Fibroblast of pulmonary artery (primary cell): ENCODE data around the gene TFEB.

Experiments
- DNase-seq: peaks from one replicate; pipeline ENCODE4 v3.0.0-alpha.2; 2010; ENCODE audit warnings: low read depth
- H3K4me3 ChIP-seq: replicated peaks from 2 replicates; pipeline ENCODE4 v1.5.1; 2011; ENCODE audit warnings: low read depth, mild to moderate bottlenecking, control low read depth, low read length, moderate library complexity
- TF ChIP-seq, protein P1 (sequence below): IDR thresholded peaks from 2 replicates; pipeline ENCODE4 v1.5.1; 2011; ENCODE audit warnings: mild to moderate bottlenecking, control low read depth, low read length, inconsistent platforms; ENCODE audit errors: missing control alignments

The TFEB gene

DNA sequence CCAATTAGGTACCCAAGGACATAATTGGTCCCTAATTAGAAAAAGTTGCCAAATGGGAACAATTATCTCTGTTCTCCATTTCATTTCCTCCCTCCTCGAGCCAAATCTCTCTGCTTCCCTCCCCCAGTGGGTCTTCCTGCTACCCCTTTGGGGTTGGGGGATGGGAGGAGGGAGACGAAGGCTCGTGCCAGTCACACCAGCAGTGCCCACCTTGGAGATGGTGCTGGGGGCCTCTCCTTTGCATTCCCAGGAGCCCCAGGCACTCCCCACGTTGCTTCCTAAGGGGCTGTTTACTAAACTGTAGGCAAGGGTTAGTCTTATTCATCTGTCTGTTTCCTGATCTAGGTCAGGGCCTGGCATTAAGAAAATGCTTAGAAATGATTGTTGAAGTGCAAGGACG, 64.0 kb downstream of the TFEB start:
- H3K4me3 ChIP-seq = no peak overlapping the region
- TF ChIP-seq, protein P1, sequence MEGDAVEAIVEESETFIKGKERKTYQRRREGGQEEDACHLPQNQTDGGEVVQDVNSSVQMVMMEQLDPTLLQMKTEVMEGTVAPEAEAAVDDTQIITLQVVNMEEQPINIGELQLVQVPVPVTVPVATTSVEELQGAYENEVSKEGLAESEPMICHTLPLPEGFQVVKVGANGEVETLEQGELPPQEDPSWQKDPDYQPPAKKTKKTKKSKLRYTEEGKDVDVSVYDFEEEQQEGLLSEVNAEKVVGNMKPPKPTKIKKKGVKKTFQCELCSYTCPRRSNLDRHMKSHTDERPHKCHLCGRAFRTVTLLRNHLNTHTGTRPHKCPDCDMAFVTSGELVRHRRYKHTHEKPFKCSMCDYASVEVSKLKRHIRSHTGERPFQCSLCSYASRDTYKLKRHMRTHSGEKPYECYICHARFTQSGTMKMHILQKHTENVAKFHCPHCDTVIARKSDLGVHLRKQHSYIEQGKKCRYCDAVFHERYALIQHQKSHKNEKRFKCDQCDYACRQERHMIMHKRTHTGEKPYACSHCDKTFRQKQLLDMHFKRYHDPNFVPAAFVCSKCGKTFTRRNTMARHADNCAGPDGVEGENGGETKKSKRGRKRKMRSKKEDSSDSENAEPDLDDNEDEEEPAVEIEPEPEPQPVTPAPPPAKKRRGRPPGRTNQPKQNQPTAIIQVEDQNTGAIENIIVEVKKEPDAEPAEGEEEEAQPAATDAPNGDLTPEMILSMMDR = no peak
- DNase-seq = no peak

DNA sequence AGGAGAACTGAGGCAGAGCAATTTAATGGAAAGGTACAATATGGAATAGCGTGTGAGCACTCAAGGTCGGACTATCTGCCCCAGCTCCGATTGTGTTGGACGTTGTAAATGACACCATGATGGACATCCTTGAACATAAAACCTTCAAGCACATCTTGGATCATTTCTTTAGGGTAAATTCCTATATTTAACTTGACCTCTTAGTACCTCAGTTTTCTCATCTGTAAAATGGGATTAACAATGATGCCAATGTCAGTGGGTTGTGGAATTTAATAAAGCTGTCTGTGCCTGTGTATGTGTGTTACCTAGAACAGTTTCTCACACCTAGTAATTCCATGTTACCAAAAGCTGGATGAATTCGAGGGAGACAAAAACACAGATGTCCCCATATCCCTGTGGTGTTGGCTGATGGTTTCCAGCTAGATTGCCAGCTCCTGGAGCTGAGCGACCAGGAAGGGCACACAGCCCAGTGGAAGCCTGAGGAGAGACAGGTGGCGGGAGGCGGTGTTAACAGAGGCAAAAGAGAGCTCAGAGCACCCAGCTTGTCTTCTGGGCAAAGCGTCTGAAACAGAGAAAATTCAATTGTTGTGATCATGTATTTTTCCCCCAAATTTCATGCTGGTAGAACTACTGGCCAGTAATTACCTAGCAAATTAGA, 64.6 kb downstream of the TFEB start:
- no peak for DNase-seq
- H3K4me3 ChIP-seq = no peak overlapping the region
- TF ChIP-seq, protein P1 = no peak

DNA sequence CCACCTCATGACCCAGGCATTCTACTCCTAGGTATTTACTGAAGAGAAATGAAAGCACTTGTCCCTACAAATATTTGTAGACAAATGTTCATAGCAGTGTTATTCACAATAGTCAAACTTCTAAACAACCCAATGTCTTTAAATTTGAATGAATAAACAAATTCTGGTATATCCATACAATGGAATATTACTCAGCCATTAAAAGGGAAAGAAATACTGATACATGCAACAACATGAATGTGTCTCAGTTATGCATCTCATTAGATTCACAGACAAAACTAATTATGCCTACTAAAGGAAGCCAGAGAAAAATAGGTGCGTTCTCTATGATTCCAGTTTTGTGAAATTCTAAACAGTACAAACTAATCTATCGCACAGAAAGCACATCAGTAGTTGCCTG, 66.4 kb downstream of the TFEB start:
- no peak overlapping the region for H3K4me3 ChIP-seq
- TF ChIP-seq, protein P1 = no peak
- no peak for DNase-seq

DNA sequence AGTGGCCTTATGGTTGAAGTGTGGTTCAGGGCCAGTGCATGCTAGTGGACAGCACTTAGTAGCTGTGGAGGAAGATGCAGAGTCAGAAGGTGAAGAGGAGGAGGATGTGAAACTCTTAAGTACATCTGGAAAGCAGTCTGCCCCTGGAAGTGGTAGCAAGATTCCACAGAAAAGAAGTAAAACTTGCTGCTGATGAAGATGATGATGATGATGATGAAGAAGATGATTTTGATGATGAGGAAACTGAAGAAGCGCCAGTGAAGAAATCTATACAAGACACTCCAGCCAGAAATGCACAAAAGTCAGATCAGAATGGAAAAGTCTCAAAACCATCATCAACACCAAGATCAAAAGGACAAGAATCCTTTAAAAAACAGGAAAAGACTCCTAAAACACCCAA, 68.2 kb downstream of the TFEB start:
- H3K4me3 ChIP-seq = no peak overlapping the region
- DNase-seq = no peak

DNA sequence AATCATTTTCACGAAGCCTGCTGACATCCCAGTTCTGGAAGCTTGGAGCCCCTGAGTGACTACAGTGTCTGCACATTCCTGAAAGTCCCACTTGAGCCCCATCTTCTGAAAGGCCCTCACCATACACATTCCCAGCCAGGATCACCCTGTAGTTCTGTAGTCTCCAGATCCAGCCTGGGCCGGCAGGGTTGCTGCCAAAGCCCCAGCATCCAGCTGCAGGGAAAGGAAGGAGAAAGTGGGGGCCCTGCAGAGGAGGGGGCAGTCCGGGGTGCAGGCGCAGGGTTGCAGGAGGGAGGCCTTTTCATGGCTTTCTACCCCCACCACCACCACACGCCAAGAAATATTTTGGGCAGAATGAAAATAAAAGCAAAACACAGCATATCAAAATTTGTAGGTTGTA, 71.1 kb downstream of the TFEB start:
- TF ChIP-seq, protein P1 = no peak
- H3K4me3 ChIP-seq = no peak overlapping the region
- no peak for DNase-seq

More for the DNA sequence above, 68.2 kb downstream of the TFEB start:
- TF ChIP-seq, protein P1 = no peak

DNA sequence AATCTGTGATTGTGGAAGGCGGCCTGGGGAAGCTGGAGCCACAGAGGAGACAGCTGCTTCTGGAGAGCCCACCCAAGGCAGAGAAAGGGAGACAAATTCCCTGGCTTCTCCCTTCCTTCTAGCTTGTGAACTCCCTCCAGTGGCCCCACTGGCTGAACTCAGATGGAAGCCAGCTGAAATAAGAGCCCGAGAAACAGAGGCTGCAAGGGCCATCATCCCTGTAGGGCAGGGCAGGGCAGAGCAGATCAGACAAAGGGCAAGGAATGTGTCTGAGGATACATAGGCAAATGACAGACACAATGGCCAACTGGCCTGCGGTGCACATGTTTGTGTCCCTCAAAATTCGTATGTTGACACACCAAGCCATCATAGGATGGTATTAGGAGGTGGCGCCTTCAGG, 71.8 kb downstream of the TFEB start:
- TF ChIP-seq, protein P1 = no peak
- H3K4me3 ChIP-seq = no peak overlapping the region
- no peak for DNase-seq

DNA sequence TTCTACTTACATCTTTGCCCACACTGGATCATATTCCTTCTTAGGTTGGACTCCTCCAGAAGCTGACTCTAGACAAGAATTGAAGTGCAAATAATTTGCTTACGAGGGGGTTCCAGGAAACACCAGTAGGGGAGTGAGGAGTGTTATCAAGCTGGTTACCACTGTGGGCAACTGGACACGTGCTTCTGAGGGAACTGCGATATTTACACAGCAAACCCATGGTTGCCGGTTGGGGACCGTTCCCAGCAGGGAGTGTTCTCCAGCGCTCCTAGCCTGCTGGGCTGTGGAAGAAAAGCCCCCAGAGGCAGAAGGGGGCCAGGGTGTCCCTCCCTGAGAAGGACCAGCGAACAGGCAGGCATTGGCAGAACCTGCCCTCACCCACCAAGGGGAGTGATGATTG, 75.5 kb downstream of the TFEB start:
- TF ChIP-seq, protein P1 = no peak
- H3K4me3 ChIP-seq = no peak overlapping the region
- DNase-seq = no peak
